Measurements from ENCODE around the gene SLC29A2. TPM values are rescaled to one million over a fixed set of nuclear protein-coding genes. Genes with fewer than 3 reads are reported as not detected.
"Not testable (repeated sequence)": the region's sequence is repeated elsewhere in the genome, so short reads cannot be mapped to it uniquely, and the experiment has no call there.

SLC29A2 gene
- total and polyA plus RNA-seq, 12 donors = 0.48 to 4.7 (median 1.3) TPM; not detected in 1

DNA sequence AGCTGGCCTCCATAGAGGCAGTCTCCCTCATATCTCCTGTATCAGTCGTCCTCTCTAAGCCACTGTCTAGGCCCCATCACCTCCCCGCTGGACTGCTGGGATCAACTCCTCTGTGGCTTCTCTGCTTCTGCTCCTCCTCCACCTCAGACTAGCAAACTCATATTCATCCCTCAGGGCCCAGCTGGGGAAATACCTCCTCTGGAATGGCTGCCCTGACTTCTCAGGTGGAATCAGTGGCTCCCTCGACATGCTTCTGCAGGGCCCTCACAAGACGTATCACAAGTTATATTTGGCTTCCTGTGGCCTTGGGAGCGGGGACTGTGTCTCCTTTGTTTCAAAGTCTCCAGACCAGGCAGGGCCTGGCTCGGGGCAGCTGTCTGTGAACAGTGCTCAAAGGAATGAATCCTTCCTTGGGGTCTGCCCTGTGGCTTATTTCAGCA lies 10.0 kb downstream of the SLC29A2 start:
- intact Hi-C loops (cut with DNase I) = no loop called here
- WGBS, 4 donors = 59 to 76% (median 63%) methylated on average over 5 to 6 of the region's 6 CpGs
- Histone ChIP-seq H3K9me3 (replicated peaks in 1 of 3) (no peaks in the 10 kb centered on the region), H3K4me3 (no peak overlapping the region), H3K36me3 (replicated peaks in 1 of 2) (no peaks in the 10 kb centered on the region), H3K4me1 (replicated peaks in 1 of 2) (no peaks in the 10 kb centered on the region), H3K27me3 (no peaks in the 10 kb centered on the region), H3K27ac (no peak overlapping the region)
- no peak for DNase-seq
- TF ChIP-seq CTCF (IDR thresholded peaks at IDR 0.05) = no peak
- TF ChIP-seq POLR2A (IDR thresholded peaks at IDR 0.05) = no peak

DNA sequence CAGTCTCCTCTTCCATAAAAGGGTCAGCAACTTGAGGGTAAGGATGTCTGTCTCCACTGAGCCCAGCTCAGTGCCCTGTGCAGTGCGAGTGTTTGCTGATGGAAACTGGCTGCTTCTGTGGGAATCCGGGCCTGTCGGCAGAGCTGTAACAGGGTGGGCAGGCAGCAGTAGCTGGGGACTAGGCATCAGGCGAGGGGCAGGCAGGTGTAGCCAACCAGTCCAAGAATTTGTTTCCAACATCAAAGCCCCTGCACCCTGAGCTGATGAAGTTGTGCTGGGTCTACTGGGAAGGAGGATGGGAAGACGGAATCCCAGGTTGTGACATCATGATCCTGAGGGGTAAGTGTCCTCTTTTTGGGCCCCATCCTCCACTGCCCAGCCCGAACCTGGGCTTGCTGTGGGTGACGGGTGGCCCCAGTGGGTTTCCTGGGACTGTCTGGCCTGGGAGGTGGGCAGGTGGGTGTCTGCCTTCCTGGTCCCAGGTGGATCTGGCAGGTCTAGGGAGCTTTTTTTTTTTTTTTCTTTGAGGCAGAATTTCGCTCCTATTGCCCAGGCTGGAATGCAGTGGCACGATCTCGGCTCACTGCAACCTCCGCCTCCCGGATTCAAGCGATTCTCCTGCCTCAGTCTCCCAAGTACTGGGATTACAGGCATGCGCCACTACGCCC lies 11.0 kb downstream of the SLC29A2 start:
- no peak for TF ChIP-seq CTCF (IDR thresholded peaks at IDR 0.05)
- TF ChIP-seq POLR2A (IDR thresholded peaks at IDR 0.05) = no peak
- H3K4me1 ChIP-seq (replicated peaks in 1 of 2) = no peaks in the 10 kb centered on the region
- 93 to 96% (median 94%) methylated on average over 14 to 15 of the region's 15 CpGs for WGBS, 4 donors
- H3K9me3 ChIP-seq (replicated peaks in 1 of 3) = no peaks in the 10 kb centered on the region
- H3K27ac ChIP-seq = no peak overlapping the region
- H3K27me3 ChIP-seq = no peaks in the 10 kb centered on the region
- no peaks in the 10 kb centered on the region for H3K36me3 ChIP-seq (replicated peaks in 1 of 2)
- no peak overlapping the region for H3K4me3 ChIP-seq
- no peak for DNase-seq
- intact Hi-C loops (cut with DNase I) = no loop called here

GRCh38 chr11:66359662-66360087 lies 11.9 kb downstream of the SLC29A2 start:
- WGBS, 4 donors = 64 to 70% (median 69%) methylated on average over 2 to 3 of the region's 3 CpGs
- no peak for TF ChIP-seq CTCF (IDR thresholded peaks at IDR 0.05)
- DNase-seq = no peak

GRCh38 chr11:66350560-66351235 lies 20.9 kb downstream of the SLC29A2 start:
- H3K9me3 ChIP-seq (replicated peaks in 1 of 3); H3K36me3 ChIP-seq (replicated peaks in 1 of 2); H3K4me3 ChIP-seq; H3K27me3 ChIP-seq; DNase-seq; H3K27ac ChIP-seq; intact Hi-C loops (cut with DNase I): not testable (repeated sequence)
- WGBS, 4 donors = 77 to 89% (median 88%) methylated on average over 8 of the region's 8 CpGs
- peaks cover 13 to 15% of the 10 kb centered on the region in 2 donors for H3K4me1 ChIP-seq (replicated peaks in 1 of 2)

More at GRCh38 chr11:66359662-66360087, 11.9 kb downstream of the SLC29A2 start:
- Histone ChIP-seq H3K9me3 (replicated peaks in 1 of 3) (no peaks in the 10 kb centered on the region), H3K27me3 (no peaks in the 10 kb centered on the region), H3K4me3 (no peak overlapping the region), H3K27ac (no peak overlapping the region), H3K36me3 (replicated peaks in 1 of 2) (no peaks in the 10 kb centered on the region), H3K4me1 (replicated peaks in 1 of 2) (no peaks in the 10 kb centered on the region)
- intact Hi-C loops (cut with DNase I) = no loop called here

- DNase-seq = no peak
- no peaks in the 10 kb centered on the region for H3K36me3 ChIP-seq (replicated peaks in 1 of 2)
- peaks cover 25% of the 10 kb centered on the region in 2 donors for H3K4me1 ChIP-seq (replicated peaks in 1 of 2)
- WGBS, 4 donors = 65 to 84% (median 72%) methylated on average over 2 of the region's 2 CpGs
- no peak for TF ChIP-seq CTCF (IDR thresholded peaks at IDR 0.05)
- no peak for TF ChIP-seq POLR2A (IDR thresholded peaks at IDR 0.05)
- no peak overlapping the region for H3K4me3 ChIP-seq
- H3K9me3 ChIP-seq (replicated peaks in 1 of 3) = no peaks in the 10 kb centered on the region
- intact Hi-C loops (cut with DNase I) = no loop called here
- no peaks in the 10 kb centered on the region for H3K27me3 ChIP-seq
- H3K27ac ChIP-seq = no peak overlapping the region
Observed at GRCh38 chr11:66349084-66349386, 22.5 kb downstream of the SLC29A2 start.
